Transverse colon (tissue), 4 donors: Measurements from ENCODE around the gene SMC3. TPM values are rescaled to one million over a fixed set of nuclear protein-coding genes. Genes with fewer than 3 reads are reported as not detected.
"Not testable (repeated sequence)": the region's sequence is repeated elsewhere in the genome, so short reads cannot be mapped to it uniquely, and the experiment has no call there.

ENCODE experiments used
- DNase-seq: peaks from one replicate; pipeline ENCODE4 v3.0.0-alpha.2; 2019
- H3K27ac ChIP-seq, 4 donors: fragments of 200-600 bp; sonication (generic); 2 replicates each; pipeline ENCODE4 v1.5.1; 2016 to 2018; ENCODE audit warnings: inconsistent platforms in 4 of 4
- H3K27me3 ChIP-seq: fragments of 200-600 bp; sonication (generic); 2 replicates; pipeline ENCODE4 v1.5.1; 2017; ENCODE audit warnings: inconsistent platforms
- H3K36me3 ChIP-seq, 4 donors: fragments of 200-600 bp; sonication (generic); 2 replicates each; pipeline ENCODE4 v1.5.1; 2017 to 2019; ENCODE audit warnings: inconsistent platforms in 4 of 4
- H3K4me1 ChIP-seq, 4 donors: fragments of 200-600 bp; sonication (generic); 2 replicates each; pipeline ENCODE4 v1.5.1; 2017 to 2020; ENCODE audit warnings: inconsistent platforms in 4 of 4
- H3K4me3 ChIP-seq, 4 donors: fragments of 200-600 bp; sonication (generic); 1 replicate in 1 of 4; 2 replicates in 3 of 4; pipeline versions ENCODE4 v1.5.1 to v1.6.1; 2017 to 2019; ENCODE audit warnings: inconsistent platforms in 4 of 4
- H3K9me3 ChIP-seq, 2 donors: fragments of 200-600 bp; sonication (generic); 2 replicates each; pipeline ENCODE4 v1.5.1; 2017 to 2019; ENCODE audit warnings: inconsistent platforms in 2 of 2
- CTCF ChIP-seq, 5 experiments: fragments of 200-600 bp in 3 of 5; fragments of 450-650 bp in 2 of 5; sonication (generic) in 3 of 5; IDR thresholded peaks; 1 replicate in 2 of 5; 2 replicates in 3 of 5; pipeline ENCODE4 v1.5.1; 2016 to 2017; ENCODE audit warnings: antibody characterized with exemption in 5 of 5, inconsistent platforms in 3 of 5, mild to moderate bottlenecking in 2 of 5, moderate library complexity in 1 of 5
- EP300 ChIP-seq: sonication (generic); formaldehyde crosslinking; IDR thresholded peaks from one replicate; pipeline ENCODE4 v1.6.1; 2017; ENCODE audit warnings: antibody characterized with exemption, low read depth
- POLR2A ChIP-seq: fragments of 450-650 bp; IDR thresholded peaks from one replicate; pipeline ENCODE4 v1.6.1; 2016; ENCODE audit warnings: antibody characterized with exemption, mild to moderate bottlenecking, moderate library complexity
- POLR2AphosphoS5 ChIP-seq, 3 donors: sonication (generic); formaldehyde crosslinking; IDR thresholded peaks; one replicate each; pipeline ENCODE4 v1.6.1; 2016; ENCODE audit warnings: antibody characterized with exemption in 3 of 3
- WGBS, 2 donors: methylation state at CpG; one replicate each; pipeline ENCODE4 v1.1.5; 2018; ENCODE audit warnings: low coverage in 1 of 2; 5-methylcytosine and 5-hydroxymethylcytosine counted together
- in situ Hi-C, 4 donors: fragments of 200-750 bp; cut with MboI; loops; one replicate each; pipeline versions ENCODE4 v1.15.0 to v1.15.1; 2017; ENCODE audit warnings: low sequenced_read_pairs in 3 of 4, low pct_ligation_motif_present in 1 of 4, low pct_unique_long_range_greater_than_20kb in 1 of 4
- intact Hi-C: fragments of 100-400 bp; cut with DNase I; formaldehyde crosslinking; loops from one replicate; pipeline ENCODE4 v1.15.1; 2023; ENCODE audit warnings: low total_unique reads
- total RNA-seq, 4 donors: library from RNA; depleted of rRNA; stranded (reverse); fragments of >200 nt; gene quantifications; one replicate each; pipeline ENCODE4 v1.1.0, GENCODE V29; 2016

SMC3 gene
- total RNA-seq, 4 donors from 2014 or later = 16.8 to 31.9 (median 21.1) TPM

GRCh38 chr10:110619514-110620397 is 52.3 kb downstream of the SMC3 start:
- Histone ChIP-seq H3K4me1 (no peaks in the 10 kb centered on the region), H3K9me3 (no peaks in the 10 kb centered on the region), H3K36me3 (no peaks in the 10 kb centered on the region), H3K27me3 (no peaks in the 10 kb centered on the region), H3K4me3 (no peak overlapping the region), H3K27ac (no peak overlapping the region)
- intact Hi-C loops (loop anchor here (5.0 kb wide), 1 partner anchor 63 kb away; no protein-coding TSS in a partner anchor), in situ Hi-C loops (loop anchor here in 3 of 4 donors (25.0 kb wide), 3 partner anchors 268 to 1518 kb away; partner anchors contain the start of genes BBIP1 (in 1 of the 3) and SHOC2 (in 1 of the 3))
- DNase-seq = no peak
- 62% methylated on average over 3 of the region's 3 CpGs; no CpG with 5 or more reads in 1 of the 2 donors for WGBS, 2 donors
- no peak for TF ChIP-seq EP300
- TF ChIP-seq POLR2AphosphoS5 (IDR thresholded peaks at IDR 0.05) = no peak
- TF ChIP-seq CTCF (IDR thresholded peaks at IDR 0.05) = no peak
- TF ChIP-seq POLR2A = no peak

GRCh38 chr10:110620398-110620719 is 52.9 kb downstream of the SMC3 start:
- WGBS, 2 donors = 93 to 100% methylated on average over 2 of the region's 2 CpGs
- TF ChIP-seq POLR2AphosphoS5 (IDR thresholded peaks at IDR 0.05) = no peak
- no peak for TF ChIP-seq POLR2A
- TF ChIP-seq EP300 = no peak
- no peak for TF ChIP-seq CTCF (IDR thresholded peaks at IDR 0.05)
- DNase-seq = no peak
- no peaks in the 10 kb centered on the region for H3K9me3 ChIP-seq
- H3K36me3 ChIP-seq = no peaks in the 10 kb centered on the region
- H3K4me3 ChIP-seq = no peak overlapping the region
- no peak overlapping the region for H3K27ac ChIP-seq
- H3K4me1 ChIP-seq = no peaks in the 10 kb centered on the region
- in situ Hi-C loops = loop anchor here in 3 of 4 donors (25.0 kb wide), 3 partner anchors 267 to 1517 kb away; partner anchors contain the start of genes BBIP1 (in 1 of the 3) and SHOC2 (in 1 of the 3)
- intact Hi-C loops = no loop called here
- no peaks in the 10 kb centered on the region for H3K27me3 ChIP-seq

GRCh38 chr10:110623316-110623715 is 55.8 kb downstream of the SMC3 start:
- 91 to 94% methylated on average over 4 of the region's 4 CpGs for WGBS, 2 donors

GRCh38 chr10:110625356-110625894 is 57.9 kb downstream of the SMC3 start:
- in situ Hi-C loops (no loop called here), intact Hi-C loops (no loop called here)
- DNase-seq = peak; percentile 50
- no peak overlapping the region for H3K4me3 ChIP-seq
- H3K27ac ChIP-seq = no peak overlapping the region
- WGBS, 2 donors = 77 to 79% methylated on average over 6 of the region's 6 CpGs
- peaks cover 0 to 9% (median 7%) of the 10 kb centered on the region in 4 donors for H3K4me1 ChIP-seq
- no peaks in the 10 kb centered on the region for H3K9me3 ChIP-seq
- TF ChIP-seq EP300 = no peak
- no peak for TF ChIP-seq CTCF (IDR thresholded peaks at IDR 0.05)
- no peak for TF ChIP-seq POLR2AphosphoS5 (IDR thresholded peaks at IDR 0.05)
- no peak for TF ChIP-seq POLR2A
- H3K27me3 ChIP-seq = no peaks in the 10 kb centered on the region
- no peaks in the 10 kb centered on the region for H3K36me3 ChIP-seq

More at GRCh38 chr10:110623316-110623715, 55.8 kb downstream of the SMC3 start:
- H3K27ac ChIP-seq, H3K4me1 ChIP-seq, DNase-seq, intact Hi-C loops, H3K4me3 ChIP-seq, H3K9me3 ChIP-seq, H3K27me3 ChIP-seq, H3K36me3 ChIP-seq: not testable (repeated sequence)
- in situ Hi-C loops = loop anchor here in 3 of 4 donors (25.0 kb wide), 3 partner anchors 264 to 1514 kb away; partner anchors contain the start of genes BBIP1 (in 1 of the 3) and SHOC2 (in 1 of the 3)
